PC-3 (cell line): Measurements from ENCODE around the gene PRSS38. TPM values are rescaled to one million over a fixed set of nuclear protein-coding genes. Genes with fewer than 3 reads are reported as not detected.

Source experiments
- ATAC-seq: fragments of 200-7000 bp; cut with Tn5 transposase; 2 replicates; pipeline ENCODE4 v1.9.1; 2020; ENCODE audit warnings: mild to moderate bottlenecking, moderate library complexity
- BruUV-seq: library from RNA; stranded (reverse); fragments of 400-500 nt; replicated peaks from 2 replicates; lab custom pipeline; 2021; lab: Mats Ljungman, UMichigan
- CTCF ChIA-PET: fragments of 300-600 bp; sonication (Branson Sonifier 250); formaldehyde crosslinking; loops from one replicate; lab custom pipeline; 2022; ENCODE audit warnings: antibody characterized with exemption; lab: Charles Lee
- POLR2A ChIA-PET: fragments of 300-600 bp; sonication (Branson Sonifier 250); formaldehyde crosslinking; loops from one replicate; lab custom pipeline; 2022; ENCODE audit warnings: antibody characterized with exemption; ENCODE audit not compliant: unreplicated experiment; lab: Charles Lee
- DNase-seq: peaks from one replicate; pipeline ENCODE4 v3.0.0-alpha.2; 2015
- H2AFZ ChIP-seq: fragments of 300-600 bp; sonication (generic); 2 replicates; pipeline ENCODE4 v1.6.0; 2016; ENCODE audit warnings: antibody characterized with exemption, low read length
- H3F3A ChIP-seq: fragments of 300-600 bp; sonication (generic); one replicate; pipeline ENCODE4 v1.6.0; 2017; ENCODE audit warnings: antibody characterized with exemption, low read length, control low read depth, mild to moderate bottlenecking; ENCODE audit not compliant: unreplicated experiment
- H3K27ac ChIP-seq: fragments of 300-600 bp; sonication (generic); 2 replicates; pipeline ENCODE4 v1.5.1; 2016; ENCODE audit warnings: mild to moderate bottlenecking, low read length
- H3K27me3 ChIP-seq: fragments of 300-600 bp; sonication (generic); 2 replicates; pipeline ENCODE4 v1.6.1; 2016; ENCODE audit warnings: low read length, mixed read lengths
- H3K36me3 ChIP-seq: fragments of 300-600 bp; sonication (generic); 2 replicates; pipeline ENCODE4 v1.6.1; 2016; ENCODE audit warnings: low read depth, mixed run types, low read length, mixed read lengths
- H3K4me1 ChIP-seq: fragments of 300-600 bp; sonication (generic); 2 replicates; pipeline ENCODE4 v1.5.1; 2016; ENCODE audit warnings: low read length; ENCODE audit not compliant: insufficient read depth
- H3K4me2 ChIP-seq: fragments of 300-600 bp; sonication (generic); 2 replicates; pipeline ENCODE4 v1.6.0; 2016; ENCODE audit warnings: low read length
- H3K4me3 ChIP-seq: fragments of 300-600 bp; sonication (generic); 2 replicates; pipeline ENCODE4 v1.5.1; 2016; ENCODE audit warnings: mild to moderate bottlenecking, low read length, mixed read lengths
- H3K79me2 ChIP-seq: fragments of 300-600 bp; sonication (generic); 2 replicates; pipeline ENCODE4 v1.6.1; 2017; ENCODE audit warnings: low read length, mixed read lengths
- H3K9ac ChIP-seq: fragments of 300-600 bp; sonication (generic); 2 replicates; pipeline ENCODE4 v1.6.0; 2016; ENCODE audit warnings: mild to moderate bottlenecking, low read length
- H3K9me2 ChIP-seq: fragments of 300-600 bp; sonication (generic); replicated peaks from 2 replicates; pipeline ENCODE4 v1.6.1; 2016; ENCODE audit warnings: mixed run types, low read length, mixed read lengths
- H3K9me3 ChIP-seq: fragments of 300-600 bp; sonication (generic); 2 replicates; pipeline ENCODE4 v1.6.1; 2016; ENCODE audit warnings: low read length, mixed read lengths
- H4K20me1 ChIP-seq: fragments of 300-600 bp; sonication (generic); 2 replicates; pipeline ENCODE4 v1.6.1; 2016; ENCODE audit warnings: low read length, mixed read lengths
- CTCF ChIP-seq: fragments of 300-600 bp; sonication (generic); conservative IDR thresholded peaks from 2 replicates; pipeline ENCODE4 v1.5.1; 2017; ENCODE audit warnings: antibody characterized with exemption, low read depth, mild to moderate bottlenecking, low read length
- EZH2 ChIP-seq: fragments of 300-600 bp; sonication (generic); IDR thresholded peaks from one replicate; pipeline ENCODE4 v1.6.1; 2017; ENCODE audit warnings: antibody characterized with exemption, mild to moderate bottlenecking, low read length; ENCODE audit not compliant: unreplicated experiment
- EZH2phosphoT487 ChIP-seq: fragments of 300-600 bp; sonication (generic); IDR thresholded peaks from 2 replicates; pipeline ENCODE4 v1.6.1; 2018; ENCODE audit warnings: mild to moderate bottlenecking, antibody characterized with exemption, low read length, borderline replicate concordance
- intact Hi-C: fragments of 100-400 bp; cut with micrococcal nuclease; formaldehyde crosslinking; loops from 2 replicates; pipeline ENCODE4 v1.9.0; 2023
- total RNA-seq: library from RNA; depleted of rRNA; stranded (reverse); fragments of >200 nt; gene quantifications from 2 replicates; pipeline ENCODE4 v1.2.3, GENCODE V29; 2014

Gene PRSS38
- total RNA-seq, 1 experiment from 2014 or later = not detected

- TF ChIP-seq CTCF (no peak), EZH2phosphoT487 (no peak), EZH2 (no peak)
- no peaks in the 10 kb centered on the region for H3K36me3 ChIP-seq
Observed at GRCh38 chr1:227844320-227845146, 29.1 kb downstream of the PRSS38 start.

DNA sequence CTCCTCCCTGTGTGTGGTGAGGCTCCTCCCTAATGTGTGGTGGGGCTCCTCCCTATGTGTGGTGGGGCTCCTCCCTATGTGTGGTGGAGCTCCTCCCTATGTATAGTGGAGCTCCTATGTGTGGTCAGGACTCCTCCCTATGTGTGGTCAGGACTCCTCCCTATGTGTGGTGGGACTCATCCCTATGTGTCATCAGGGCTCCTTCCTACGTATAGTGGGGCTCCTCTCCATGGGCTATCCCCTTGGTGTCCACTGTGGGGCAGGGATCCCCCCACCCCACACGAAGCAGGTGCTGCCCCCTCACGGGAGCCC is 29.6 kb downstream of the PRSS38 start:
- TF ChIP-seq EZH2phosphoT487 = no peak
- no peak for TF ChIP-seq EZH2
- TF ChIP-seq CTCF = no peak
- H3K36me3 ChIP-seq = no peaks in the 10 kb centered on the region
- POLR2A ChIA-PET = no interaction called here

More at GRCh38 chr1:227844320-227845146, 29.1 kb downstream of the PRSS38 start:
- ATAC-seq = no peak
- no TSS peak for BruUV-seq
- Histone ChIP-seq H3K4me2 (no peak overlapping the region), H3F3A (no peaks in the 10 kb centered on the region), H3K9me2 (no peaks in the 10 kb centered on the region), H3K27ac (no peak overlapping the region), H4K20me1 (no peaks in the 10 kb centered on the region), H2AFZ (no peak overlapping the region), H3K9me3 (no peaks in the 10 kb centered on the region), H3K9ac (no peak overlapping the region), H3K79me2 (no peaks in the 10 kb centered on the region), H3K4me3 (no peak overlapping the region), H3K27me3 (no peaks in the 10 kb centered on the region), H3K4me1 (0 out of 2 replicates have a peak, but pooled peaks cover 6% of the 10 kb centered on the region)
- intact Hi-C loops = no loop called here
- no peak for DNase-seq
- CTCF ChIA-PET = no interaction called here
- POLR2A ChIA-PET = no interaction called here

GRCh38 chr1:227845519-227845918 is 30.0 kb downstream of the PRSS38 start:
- Histone ChIP-seq H3K36me3 (no peaks in the 10 kb centered on the region), H3K9me2 (no peaks in the 10 kb centered on the region), H2AFZ (no peak overlapping the region), H3K27ac (no peak overlapping the region), H3K9ac (no peak overlapping the region), H3K9me3 (no peaks in the 10 kb centered on the region), H3K4me1 (0 out of 2 replicates have a peak, but pooled peaks cover 6% of the 10 kb centered on the region), H3K27me3 (no peaks in the 10 kb centered on the region), H3F3A (no peaks in the 10 kb centered on the region), H3K79me2 (no peaks in the 10 kb centered on the region), H4K20me1 (no peaks in the 10 kb centered on the region), H3K4me2 (no peak overlapping the region), H3K4me3 (no peak overlapping the region)
- DNase-seq (no peak), ATAC-seq (no peak)
- no TSS peak for BruUV-seq
- ChIA-PET POLR2A (no interaction called here), CTCF (no interaction called here)
- no peak for TF ChIP-seq CTCF
- no peak for TF ChIP-seq EZH2
- TF ChIP-seq EZH2phosphoT487 = no peak
- intact Hi-C loops = no loop called here

More for the DNA sequence above, 29.6 kb downstream of the PRSS38 start:
- no peaks in the 10 kb centered on the region for H3K79me2 ChIP-seq
- no peaks in the 10 kb centered on the region for H3K9me3 ChIP-seq
- ATAC-seq (no peak), DNase-seq (no peak)
- no peak overlapping the region for H3K27ac ChIP-seq
- H3K9ac ChIP-seq = no peak overlapping the region
- BruUV-seq = no TSS peak
- H3K9me2 ChIP-seq = no peaks in the 10 kb centered on the region
- no peak overlapping the region for H2AFZ ChIP-seq
- intact Hi-C loops = no loop called here
- no peaks in the 10 kb centered on the region for H3K27me3 ChIP-seq
- H3K4me3 ChIP-seq = no peak overlapping the region
- H4K20me1 ChIP-seq = no peaks in the 10 kb centered on the region
- H3K4me2 ChIP-seq = no peak overlapping the region
- 0 out of 2 replicates have a peak, but pooled peaks cover 6% of the 10 kb centered on the region for H3K4me1 ChIP-seq
- CTCF ChIA-PET = no interaction called here
- no peaks in the 10 kb centered on the region for H3F3A ChIP-seq
